ENCODE results near the gene C3orf18. TPM values are rescaled to one million over a fixed set of nuclear protein-coding genes. Genes with fewer than 3 reads are reported as not detected.

The C3orf18 gene
- total RNA-seq, 1 experiment from 2014 or later, result 10.1 TPM

GRCh38 chr3:50570508-50571279, 3.1 kb upstream of the C3orf18 start (continued):
- TF ChIP-seq EZH2phosphoT487 (IDR thresholded peaks at IDR 0.05; ENCODE audit: borderline replicate concordance), result no peak

- H3K79me2 ChIP-seq (ENCODE audit: insufficient read depth, low read length), result peaks cover 9% of the 10 kb centered on the region; the same call in 1 of the 2 replicates
- POLR2A ChIA-PET, result interaction anchor here (1.1 to 2.3 kb wide), 5 partner anchors 12 to 49 kb away, joined by 4 to 19 read pairs (median 5); partner anchors contain the start of genes CISH and MAPKAPK3
- intact Hi-C loops (cut with micrococcal nuclease), result no loop called here
- H2AFZ ChIP-seq (ENCODE audit: low read depth, low read length, poor library complexity, severe bottlenecking), result peak within 1 kb of the TSS; percentile 77
- H3K9ac ChIP-seq (ENCODE audit: low read length), result peak within 1 kb of the TSS; percentile 78
- ATAC-seq (peak; percentile 79), DNase-seq (ENCODE audit: low read depth, low spot score) (peak; percentile 94)
- peak within 1 kb of the TSS; percentile 90 to 99 for H3K4me3 ChIP-seq (replicated peaks in 1 of 2; ENCODE audit: low read depth in 1 of 2, low read length in 2 of 2)
- no peaks in the 10 kb centered on the region; a peak in 1 of 4 replicates for H3K36me3 ChIP-seq (ENCODE audit: control insufficient read depth in 1 of 2, insufficient read depth in 2 of 2, low read length in 2 of 2)
- RAD21 ChIA-PET (ENCODE audit: low non-redundant PET in 1 of 2, low total read pairs in 2 of 2, uncharacterized antibody in 2 of 2, unreplicated experiment in 2 of 2), result interaction anchor here (0.7 to 1.7 kb wide), 4 partner anchors 31 to 47 kb away, joined by 3 to 7 read pairs (median 4); partner anchors contain the start of genes CISH (in 2 of the 2) and MAPKAPK3 (in 1 of the 2)
- CTCF ChIA-PET, result interaction anchor here (0.7 to 5.4 kb wide), 7 partner anchors 18 to 83 kb away, joined by 3 to 31 read pairs (median 4); partner anchors contain the start of gene CISH
- no peak for TF ChIP-seq SIN3A (IDR thresholded peaks at IDR 0.05; ENCODE audit: low read depth)
- TF ChIP-seq RAD21 (IDR thresholded peaks at IDR 0.05; ENCODE audit: low read depth), result no peak
- peak; percentile 43 for TF ChIP-seq TCF7L2 (IDR thresholded peaks at IDR 0.05; ENCODE audit: borderline replicate concordance, extremely low read depth, insufficient read depth, insufficient read length)
- TF ChIP-seq ATF3 (IDR thresholded peaks at IDR 0.05), result no peak
- no peak for TF ChIP-seq CEBPB (IDR thresholded peaks at IDR 0.05; ENCODE audit: low read depth)
- TF ChIP-seq SRF (IDR thresholded peaks at IDR 0.05; ENCODE audit: low read depth), result no peak
- peak; percentile 74; the same call in 1 of the 2 replicates for TF ChIP-seq ZFX (IDR thresholded peaks at IDR 0.05)
- TF ChIP-seq FOSL1 (IDR thresholded peaks at IDR 0.05; ENCODE audit: low read depth), result no peak
- TF ChIP-seq YY1 (IDR thresholded peaks at IDR 0.05; ENCODE audit: extremely low read depth, insufficient replicate concordance, low read depth, low read length), result peak; percentile 74
- TF ChIP-seq SP1 (IDR thresholded peaks at IDR 0.05; ENCODE audit: low read depth), result no peak
- TF ChIP-seq EZH2 (IDR thresholded peaks at IDR 0.05), result no peak
- TF ChIP-seq CBX3 (IDR thresholded peaks at IDR 0.05; ENCODE audit: low read depth), result no peak
- TF ChIP-seq, protein P1, sequence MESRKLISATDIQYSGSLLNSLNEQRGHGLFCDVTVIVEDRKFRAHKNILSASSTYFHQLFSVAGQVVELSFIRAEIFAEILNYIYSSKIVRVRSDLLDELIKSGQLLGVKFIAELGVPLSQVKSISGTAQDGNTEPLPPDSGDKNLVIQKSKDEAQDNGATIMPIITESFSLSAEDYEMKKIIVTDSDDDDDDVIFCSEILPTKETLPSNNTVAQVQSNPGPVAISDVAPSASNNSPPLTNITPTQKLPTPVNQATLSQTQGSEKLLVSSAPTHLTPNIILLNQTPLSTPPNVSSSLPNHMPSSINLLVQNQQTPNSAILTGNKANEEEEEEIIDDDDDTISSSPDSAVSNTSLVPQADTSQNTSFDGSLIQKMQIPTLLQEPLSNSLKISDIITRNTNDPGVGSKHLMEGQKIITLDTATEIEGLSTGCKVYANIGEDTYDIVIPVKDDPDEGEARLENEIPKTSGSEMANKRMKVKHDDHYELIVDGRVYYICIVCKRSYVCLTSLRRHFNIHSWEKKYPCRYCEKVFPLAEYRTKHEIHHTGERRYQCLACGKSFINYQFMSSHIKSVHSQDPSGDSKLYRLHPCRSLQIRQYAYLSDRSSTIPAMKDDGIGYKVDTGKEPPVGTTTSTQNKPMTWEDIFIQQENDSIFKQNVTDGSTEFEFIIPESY (IDR thresholded peaks at IDR 0.05; ENCODE audit: extremely low read depth, insufficient replicate concordance, low read length), result no peak
- TF ChIP-seq POLR2AphosphoS5 (IDR thresholded peaks at IDR 0.05; ENCODE audit: low read depth, low read length), result peak; percentile 67; the same call in 1 of the 2 replicates
- H3K9me2 ChIP-seq (ENCODE audit: insufficient read depth), result no peaks in the 10 kb centered on the region
- no TSS peak for BruUV-seq (replicated peaks)
- H3K4me1 ChIP-seq (ENCODE audit: control insufficient read depth in 1 of 2, insufficient read depth in 2 of 2, low read length in 2 of 2), result peaks cover 15 to 40% of the 10 kb centered on the region in 2 experiments
- no peaks in the 10 kb centered on the region for H4K20me1 ChIP-seq (ENCODE audit: insufficient read depth)
- peak within 1 kb of the TSS; percentile 54 for H3K27ac ChIP-seq (ENCODE audit: low read depth, low read length)
- H3K4me2 ChIP-seq (ENCODE audit: low read length), result peak within 1 kb of the TSS; percentile 96
- no peaks in the 10 kb centered on the region for H3K9me3 ChIP-seq (ENCODE audit: control insufficient read depth in 1 of 2, insufficient read depth in 1 of 2, low read depth in 1 of 2, low read length in 2 of 2)
- H3K27me3 ChIP-seq (ENCODE audit: insufficient read depth, low read length), result no peaks in the 10 kb centered on the region
Observed at GRCh38 chr3:50568947-50569749, 1.6 kb upstream of the C3orf18 start, which contains the start of gene HEMK1. Gene HEMK1, plus strand, starts transcription at chr3:50569522. Its CDS starts 1,583 bp downstream, at chr3:50571105.
